Measurements from ENCODE around the gene CREM. TPM values are rescaled to one million over a fixed set of nuclear protein-coding genes. Genes with fewer than 3 reads are reported as not detected.

CREM gene
- total and polyA plus RNA-seq, 2 of the 8 experiments (the other 6 are each of a cell fraction or from before 2014, with no cell fraction given) = 18.7 to 21.9 TPM

- FAIRE-seq (no peak), DNase-seq (ENCODE audit: low read depth in 1 of 2, low spot score in 2 of 2) (no peak)
- H3K23me2 ChIP-seq (ENCODE audit: low read depth, low read length) = no peaks in the 10 kb centered on the region
- TF ChIP-seq POLR2AphosphoS5 (IDR thresholded peaks at IDR 0.05; ENCODE audit: low read depth, low read length) = no peak
- TF ChIP-seq KDM1A (IDR thresholded peaks at IDR 0.05; ENCODE audit: borderline replicate concordance, low read length) = no peak
- H3K27me3 ChIP-seq (replicated peaks in 1 of 4; ENCODE audit: control insufficient read depth in 3 of 4, extremely low read depth in 1 of 4, insufficient read depth in 3 of 4, low read length in 3 of 4) = peaks cover 0 to 1% (median 0%) of the 10 kb centered on the region in 4 experiments; a peak in 1 of 7 replicates
- H3K4me1 ChIP-seq (replicated peaks in 1 of 4; ENCODE audit: control insufficient read depth in 3 of 4, insufficient read depth in 4 of 4, low read length in 3 of 4) = peaks cover 2 to 10% (median 6%) of the 10 kb centered on the region in 4 experiments; a peak in 5 of 7 replicates
- H2BK120ac ChIP-seq (replicated peaks; ENCODE audit: low read depth, low read length) = no peak overlapping the region
- H4K20me1 ChIP-seq (replicated peaks in 1 of 2; ENCODE audit: control insufficient read depth in 1 of 2, insufficient read depth in 2 of 2, low read length in 2 of 2) = no peaks in the 10 kb centered on the region
- no peak overlapping the region for H4K8ac ChIP-seq (ENCODE audit: extremely low read depth, insufficient read depth, low read length)
- WGBS, 2 experiments (ENCODE audit: extremely low coverage in 1 of 2, insufficient coverage in 1 of 2, insufficient read length in 1 of 2, insufficient replicate concordance in 2 of 2, low coverage in 1 of 2, low lambda C conversion rate in 2 of 2, missing lambda C conversion rate in 1 of 2) = 87% methylated on average over 6 of the region's 6 CpGs; no CpG with 5 or more reads in 1 of the 2 experiments
- peak overlapping the region; percentile 49; the same call in 1 of the 2 replicates for H2BK20ac ChIP-seq (ENCODE audit: low read length)
- POLR2A ChIA-PET (ENCODE audit: partially characterized antibody) = no interaction called here
- no peak overlapping the region for H4K5ac ChIP-seq (ENCODE audit: insufficient read length, low read depth, low read length)
- no peak overlapping the region; the same call in 1 of the 2 replicates for H2AK5ac ChIP-seq (ENCODE audit: low read depth, low read length)
- no peaks in the 10 kb centered on the region for H3K36me3 ChIP-seq (ENCODE audit: control insufficient read depth in 2 of 4, insufficient read depth in 4 of 4, low read length in 3 of 4)
- CTCF ChIA-PET (ENCODE audit: partially characterized antibody) = interaction anchor here (1.0 to 15.6 kb wide), 2 partner anchors 15 to 93 kb away, joined by 9 to 177 read pairs; no protein-coding TSS in a partner anchor
- H2BK5ac ChIP-seq (ENCODE audit: low read depth, low read length) = no peak overlapping the region
- no peaks in the 10 kb centered on the region for H3K79me1 ChIP-seq (ENCODE audit: low read depth, low read length)
- H3K4me2 ChIP-seq (ENCODE audit: insufficient read depth in 1 of 2, low read depth in 2 of 2, low read length in 2 of 2) = no peak overlapping the region
- no peak overlapping the region for H3K56ac ChIP-seq (replicated peaks; ENCODE audit: insufficient read length, low read depth, low read length)
- H3K27ac ChIP-seq (ENCODE audit: low read depth, low read length) = no peak overlapping the region
- no peak overlapping the region for H3K4me3 ChIP-seq (ENCODE audit: extremely low read depth in 1 of 4, insufficient read depth in 2 of 4, low read depth in 3 of 4, low read length in 4 of 4)
- peak overlapping the region; percentile 41; the same call in 1 of the 2 replicates for H2BK12ac ChIP-seq (ENCODE audit: low read depth, low read length)
- no peak overlapping the region for H4K91ac ChIP-seq (replicated peaks; ENCODE audit: insufficient read length, low read length)
- no peak overlapping the region for H2BK15ac ChIP-seq (ENCODE audit: low read length)
- no peak overlapping the region for H3K9ac ChIP-seq (replicated peaks in 1 of 4; ENCODE audit: extremely low read depth in 1 of 4, low read depth in 3 of 4, low read length in 3 of 4)
- H3K18ac ChIP-seq (ENCODE audit: extremely low read depth, low read length) = no peak overlapping the region
- no peak overlapping the region for H2AFZ ChIP-seq (ENCODE audit: low read length)
- H3K4ac ChIP-seq (replicated peaks; ENCODE audit: insufficient read length, low read depth, low read length) = no peak overlapping the region
- no peak overlapping the region for H3K23ac ChIP-seq (ENCODE audit: insufficient read length)
- no peak overlapping the region for H3K14ac ChIP-seq (ENCODE audit: insufficient read length)
- H3K79me2 ChIP-seq (ENCODE audit: control insufficient read depth in 1 of 2, insufficient read depth in 2 of 2, low read length in 2 of 2) = no peaks in the 10 kb centered on the region
- H3K9me3 ChIP-seq (ENCODE audit: insufficient read depth in 2 of 2, low read depth in 1 of 2, low read length in 1 of 2) = no peaks in the 10 kb centered on the region
Observed at GRCh38 chr10:35210961-35211360, 84.3 kb downstream of the CREM start.
